WTC11 (cell line): ENCODE results near the gene LTA4H. TPM values are rescaled to one million over a fixed set of nuclear protein-coding genes. Genes with fewer than 3 reads are reported as not detected.
A peak's percentile ranks its signal among the peaks of the same experiment; 100 is the strongest.

Experiments used
- ATAC-seq: fragments of 200-7000 bp; cut with Tn5 transposase; 2 replicates; pipeline ENCODE4 v1.10.0; 2021; ENCODE audit warnings: mild to moderate bottlenecking, moderate library complexity
- CTCF ChIA-PET: fragments of 300-600 bp; sonication (Branson Sonifier 250); formaldehyde crosslinking; loops from one replicate; lab custom pipeline; 2021; ENCODE audit warnings: antibody characterized with exemption; lab: Charles Lee
- POLR2A ChIA-PET: fragments of 350-600 bp; sonication (Branson Sonifier 250); formaldehyde crosslinking; loops from one replicate; lab custom pipeline; 2021; ENCODE audit warnings: antibody characterized with exemption; lab: Charles Lee
- DNase-seq: peaks from one replicate; pipeline ENCODE4 v3.0.0; 2021; ENCODE audit warnings: low spot score
- H3K27ac Mint-ChIP-seq: 2 replicates; pipeline ENCODE4 v1.8.0; 2021; ENCODE audit warnings: mixed read lengths
- H3K27me3 Mint-ChIP-seq: 2 replicates; pipeline ENCODE4 v1.8.0; 2021; ENCODE audit warnings: low read depth, mild to moderate bottlenecking, moderate library complexity, mixed read lengths
- H3K36me3 Mint-ChIP-seq: 2 replicates; pipeline ENCODE4 v1.8.0; 2021; ENCODE audit warnings: mixed read lengths
- H3K4me1 Mint-ChIP-seq: 2 replicates; pipeline ENCODE4 v1.8.0; 2022; ENCODE audit warnings: mixed read lengths
- H3K4me3 Mint-ChIP-seq: 2 replicates; pipeline ENCODE4 v1.8.0; 2021; ENCODE audit warnings: mild to moderate bottlenecking, moderate library complexity, mixed read lengths
- H3K9me3 Mint-ChIP-seq: 2 replicates; pipeline ENCODE4 v1.8.0; 2021; ENCODE audit warnings: mixed read lengths
- CREM ChIP-seq: sonication (generic); formaldehyde crosslinking; IDR thresholded peaks from 2 replicates; pipeline ENCODE4 v1.8.1; 2022; ENCODE audit warnings: mild to moderate bottlenecking, missing genetic modification reagents, moderate library complexity
- ETV6 ChIP-seq: sonication (generic); formaldehyde crosslinking; IDR thresholded peaks from 2 replicates; pipeline ENCODE4 v1.8.1; 2022; ENCODE audit warnings: mild to moderate bottlenecking, missing genetic modification reagents
- JUN ChIP-seq: sonication (generic); formaldehyde crosslinking; IDR thresholded peaks from 2 replicates; pipeline ENCODE4 v1.8.0; 2023; ENCODE audit warnings: mild to moderate bottlenecking, missing genetic modification reagents
- NR2C2 ChIP-seq: sonication (generic); formaldehyde crosslinking; IDR thresholded peaks from 2 replicates; pipeline ENCODE4 v1.8.0; 2022; ENCODE audit warnings: mild to moderate bottlenecking, missing genetic modification reagents
- SMAD3 ChIP-seq: sonication (generic); formaldehyde crosslinking; IDR thresholded peaks from 2 replicates; pipeline ENCODE4 v1.8.0; 2022; ENCODE audit warnings: missing genetic modification reagents, mild to moderate bottlenecking, borderline replicate concordance
- ZNF138 ChIP-seq: sonication (generic); formaldehyde crosslinking; conservative IDR thresholded peaks from 2 replicates; pipeline ENCODE4 v1.8.1; 2022; ENCODE audit warnings: mild to moderate bottlenecking, moderate library complexity, missing genetic modification reagents
- total RNA-seq: library from RNA; stranded (reverse); gene quantifications from 3 replicates; pipeline ENCODE4 v1.2.3, GENCODE V29; 2021
- TF ChIP-seq, protein P1 (sequence below): fragments of 200-600 bp; IDR thresholded peaks from 2 replicates; pipeline ENCODE4 v1.8.0; 2022; ENCODE audit warnings: antibody characterized with exemption
- TF ChIP-seq, protein P2 (sequence below): fragments of 250-450 bp; sonication (Bioruptor Pico); IDR thresholded peaks from 2 replicates; pipeline ENCODE4 v2.1.2; 2022; ENCODE audit warnings: mild to moderate bottlenecking, moderate library complexity
- TF ChIP-seq, protein P3 (sequence below): sonication (generic); formaldehyde crosslinking; IDR thresholded peaks from 2 replicates; pipeline ENCODE4 v1.8.0; 2023; ENCODE audit warnings: missing genetic modification reagents, mild to moderate bottlenecking, borderline replicate concordance
- TF ChIP-seq, protein P4 (sequence below): fragments of 250-450 bp; sonication (Bioruptor Pico); IDR thresholded peaks from 2 replicates; pipeline ENCODE4 v1.9.0; 2021; ENCODE audit warnings: moderate library complexity, mild to moderate bottlenecking, inconsistent platforms, borderline replicate concordance
- TF ChIP-seq, protein P5 (sequence below): fragments of 250-450 bp; sonication (Bioruptor Pico); IDR thresholded peaks from 2 replicates; pipeline ENCODE4 v1.9.0; 2021; ENCODE audit warnings: mild to moderate bottlenecking, borderline replicate concordance
- TF ChIP-seq, protein P6 (sequence below): sonication (generic); formaldehyde crosslinking; IDR thresholded peaks from 2 replicates; pipeline ENCODE4 v1.8.1; 2023; ENCODE audit warnings: mild to moderate bottlenecking, missing genetic modification reagents, moderate library complexity

Gene LTA4H
- total RNA-seq, 1 experiment from 2014 or later, result 134 TPM

DNA sequence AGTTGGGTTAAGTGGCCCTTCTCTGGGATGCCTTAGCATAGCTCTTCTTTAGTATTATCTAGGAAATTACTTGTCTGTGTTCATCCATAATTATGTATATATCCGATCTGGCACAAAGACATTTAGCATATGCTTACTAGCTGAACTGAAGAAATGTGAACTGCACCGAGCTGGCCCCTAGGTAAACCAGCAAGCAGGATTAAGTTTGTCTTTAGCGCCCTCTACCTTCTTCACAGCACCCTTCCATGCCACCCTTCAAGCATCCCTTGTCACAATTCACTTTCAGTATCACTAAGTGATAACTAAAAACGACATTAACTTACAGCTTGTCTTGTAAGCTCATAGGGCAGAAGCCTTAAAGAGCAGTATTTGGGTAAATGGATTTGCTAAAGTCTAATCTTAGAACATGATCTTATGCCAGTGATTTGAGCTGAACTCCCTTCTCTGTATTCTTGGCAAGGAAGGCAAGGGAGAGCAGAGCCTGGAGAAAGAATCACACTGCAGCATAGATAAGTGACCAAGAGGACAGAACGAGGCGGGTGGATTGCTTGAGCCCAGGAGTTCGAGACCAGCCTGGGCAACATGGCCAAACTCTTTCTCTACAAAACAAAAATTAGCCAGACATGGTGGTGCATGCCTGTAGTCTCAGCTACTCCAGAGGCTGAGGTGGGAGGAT lies 36.6 kb downstream of the LTA4H start:
- Mint-ChIP-seq H3K27me3 (no peaks in the 10 kb centered on the region), H3K4me1 (peaks cover 6% of the 10 kb centered on the region), H3K36me3 (peaks cover 19% of the 10 kb centered on the region), H3K27ac (peak overlapping the region; percentile 25; the same call in 1 of the 2 replicates), H3K9me3 (no peaks in the 10 kb centered on the region), H3K4me3 (no peak overlapping the region)
- peak; percentile 97 for ATAC-seq
- CTCF ChIA-PET, result interaction anchor here (0.6 to 4.3 kb wide), 35 partner anchors 10 to 800 kb away, joined by 3 to 66 read pairs (median 5); partner anchors contain the start of genes AMDHD1, CCDC38 and LTA4H
- TF ChIP-seq, protein P1, sequence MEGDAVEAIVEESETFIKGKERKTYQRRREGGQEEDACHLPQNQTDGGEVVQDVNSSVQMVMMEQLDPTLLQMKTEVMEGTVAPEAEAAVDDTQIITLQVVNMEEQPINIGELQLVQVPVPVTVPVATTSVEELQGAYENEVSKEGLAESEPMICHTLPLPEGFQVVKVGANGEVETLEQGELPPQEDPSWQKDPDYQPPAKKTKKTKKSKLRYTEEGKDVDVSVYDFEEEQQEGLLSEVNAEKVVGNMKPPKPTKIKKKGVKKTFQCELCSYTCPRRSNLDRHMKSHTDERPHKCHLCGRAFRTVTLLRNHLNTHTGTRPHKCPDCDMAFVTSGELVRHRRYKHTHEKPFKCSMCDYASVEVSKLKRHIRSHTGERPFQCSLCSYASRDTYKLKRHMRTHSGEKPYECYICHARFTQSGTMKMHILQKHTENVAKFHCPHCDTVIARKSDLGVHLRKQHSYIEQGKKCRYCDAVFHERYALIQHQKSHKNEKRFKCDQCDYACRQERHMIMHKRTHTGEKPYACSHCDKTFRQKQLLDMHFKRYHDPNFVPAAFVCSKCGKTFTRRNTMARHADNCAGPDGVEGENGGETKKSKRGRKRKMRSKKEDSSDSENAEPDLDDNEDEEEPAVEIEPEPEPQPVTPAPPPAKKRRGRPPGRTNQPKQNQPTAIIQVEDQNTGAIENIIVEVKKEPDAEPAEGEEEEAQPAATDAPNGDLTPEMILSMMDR, result peak; percentile 50; the same call in 1 of the 2 replicates
- TF ChIP-seq, protein P2, sequence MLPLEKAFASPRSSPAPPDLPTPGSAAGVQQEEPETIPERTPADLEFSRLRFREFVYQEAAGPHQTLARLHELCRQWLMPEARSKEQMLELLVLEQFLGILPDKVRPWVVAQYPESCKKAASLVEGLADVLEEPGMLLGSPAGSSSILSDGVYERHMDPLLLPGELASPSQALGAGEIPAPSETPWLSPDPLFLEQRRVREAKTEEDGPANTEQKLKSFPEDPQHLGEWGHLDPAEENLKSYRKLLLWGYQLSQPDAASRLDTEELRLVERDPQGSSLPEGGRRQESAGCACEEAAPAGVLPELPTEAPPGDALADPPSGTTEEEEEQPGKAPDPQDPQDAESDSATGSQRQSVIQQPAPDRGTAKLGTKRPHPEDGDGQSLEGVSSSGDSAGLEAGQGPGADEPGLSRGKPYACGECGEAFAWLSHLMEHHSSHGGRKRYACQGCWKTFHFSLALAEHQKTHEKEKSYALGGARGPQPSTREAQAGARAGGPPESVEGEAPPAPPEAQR (CRISPR knock-in tag), result no peak
- TF ChIP-seq, protein P3, sequence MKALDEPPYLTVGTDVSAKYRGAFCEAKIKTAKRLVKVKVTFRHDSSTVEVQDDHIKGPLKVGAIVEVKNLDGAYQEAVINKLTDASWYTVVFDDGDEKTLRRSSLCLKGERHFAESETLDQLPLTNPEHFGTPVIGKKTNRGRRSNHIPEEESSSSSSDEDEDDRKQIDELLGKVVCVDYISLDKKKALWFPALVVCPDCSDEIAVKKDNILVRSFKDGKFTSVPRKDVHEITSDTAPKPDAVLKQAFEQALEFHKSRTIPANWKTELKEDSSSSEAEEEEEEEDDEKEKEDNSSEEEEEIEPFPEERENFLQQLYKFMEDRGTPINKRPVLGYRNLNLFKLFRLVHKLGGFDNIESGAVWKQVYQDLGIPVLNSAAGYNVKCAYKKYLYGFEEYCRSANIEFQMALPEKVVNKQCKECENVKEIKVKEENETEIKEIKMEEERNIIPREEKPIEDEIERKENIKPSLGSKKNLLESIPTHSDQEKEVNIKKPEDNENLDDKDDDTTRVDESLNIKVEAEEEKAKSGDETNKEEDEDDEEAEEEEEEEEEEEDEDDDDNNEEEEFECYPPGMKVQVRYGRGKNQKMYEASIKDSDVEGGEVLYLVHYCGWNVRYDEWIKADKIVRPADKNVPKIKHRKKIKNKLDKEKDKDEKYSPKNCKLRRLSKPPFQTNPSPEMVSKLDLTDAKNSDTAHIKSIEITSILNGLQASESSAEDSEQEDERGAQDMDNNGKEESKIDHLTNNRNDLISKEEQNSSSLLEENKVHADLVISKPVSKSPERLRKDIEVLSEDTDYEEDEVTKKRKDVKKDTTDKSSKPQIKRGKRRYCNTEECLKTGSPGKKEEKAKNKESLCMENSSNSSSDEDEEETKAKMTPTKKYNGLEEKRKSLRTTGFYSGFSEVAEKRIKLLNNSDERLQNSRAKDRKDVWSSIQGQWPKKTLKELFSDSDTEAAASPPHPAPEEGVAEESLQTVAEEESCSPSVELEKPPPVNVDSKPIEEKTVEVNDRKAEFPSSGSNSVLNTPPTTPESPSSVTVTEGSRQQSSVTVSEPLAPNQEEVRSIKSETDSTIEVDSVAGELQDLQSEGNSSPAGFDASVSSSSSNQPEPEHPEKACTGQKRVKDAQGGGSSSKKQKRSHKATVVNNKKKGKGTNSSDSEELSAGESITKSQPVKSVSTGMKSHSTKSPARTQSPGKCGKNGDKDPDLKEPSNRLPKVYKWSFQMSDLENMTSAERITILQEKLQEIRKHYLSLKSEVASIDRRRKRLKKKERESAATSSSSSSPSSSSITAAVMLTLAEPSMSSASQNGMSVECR (CRISPR knock-in tag), result no peak
- POLR2A ChIA-PET, result interaction anchor here (0.5 to 1.0 kb wide), 4 partner anchors 28 to 384 kb away, joined by 3 to 5 read pairs (median 4); partner anchors contain the start of gene LTA4H
- peak; percentile 32 for DNase-seq

DNA sequence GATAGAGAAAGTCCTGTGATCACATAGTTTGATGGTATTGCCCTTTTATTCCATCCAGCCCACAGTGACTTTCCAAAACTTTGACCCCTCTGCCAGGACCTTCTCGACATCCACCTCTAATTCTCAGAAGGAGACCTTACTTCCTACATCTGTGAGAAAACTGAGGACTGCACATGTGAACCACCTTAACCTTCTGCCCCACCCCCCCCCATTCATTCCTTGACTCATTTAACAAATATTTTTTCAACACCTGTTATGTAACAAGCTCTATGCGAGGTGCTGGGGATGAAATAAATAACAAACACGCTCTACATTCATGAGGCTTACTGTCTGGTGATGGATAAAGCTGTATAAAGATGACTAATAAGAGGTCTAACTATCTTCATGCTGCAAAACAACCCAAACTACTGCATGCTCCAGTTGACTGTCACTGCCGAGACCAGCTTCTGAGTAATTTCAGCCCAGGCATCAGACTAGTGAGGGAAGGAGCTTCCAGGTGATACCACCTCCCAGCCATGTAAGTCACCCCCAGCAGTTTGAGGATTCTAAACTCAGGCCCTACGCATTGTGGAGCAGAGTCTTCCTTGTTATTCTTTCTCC lies 37.4 kb downstream of the LTA4H start:
- ChIA-PET POLR2A (interaction anchor here (0.9 to 1.0 kb wide), 2 partner anchors 27 to 38 kb away, joined by 3 to 5 read pairs; partner anchors contain the start of gene LTA4H), CTCF (interaction anchor here (0.6 to 4.3 kb wide), 33 partner anchors 9 to 518 kb away, joined by 3 to 66 read pairs (median 5); partner anchors contain the start of genes AMDHD1, CCDC38 and LTA4H)
- H3K36me3 Mint-ChIP-seq, result peaks cover 14% of the 10 kb centered on the region
- peak overlapping the region; percentile 25; the same call in 1 of the 2 replicates for H3K27ac Mint-ChIP-seq
- no peak for DNase-seq
- peaks cover 6% of the 10 kb centered on the region for H3K4me1 Mint-ChIP-seq
- no peak overlapping the region for H3K4me3 Mint-ChIP-seq
- H3K9me3 Mint-ChIP-seq, result no peaks in the 10 kb centered on the region
- peak; percentile 25 for ATAC-seq
- H3K27me3 Mint-ChIP-seq, result no peaks in the 10 kb centered on the region; the same call in 1 of the 2 replicates
- TF ChIP-seq ETV6 (CRISPR knock-in tag) (no peak), NR2C2 (CRISPR knock-in tag) (no peak), JUN (CRISPR knock-in tag) (no peak), ZNF138 (CRISPR knock-in tag) (no peak), CREM (CRISPR knock-in tag) (no peak), SMAD3 (CRISPR knock-in tag) (no peak)
- TF ChIP-seq, protein P4, sequence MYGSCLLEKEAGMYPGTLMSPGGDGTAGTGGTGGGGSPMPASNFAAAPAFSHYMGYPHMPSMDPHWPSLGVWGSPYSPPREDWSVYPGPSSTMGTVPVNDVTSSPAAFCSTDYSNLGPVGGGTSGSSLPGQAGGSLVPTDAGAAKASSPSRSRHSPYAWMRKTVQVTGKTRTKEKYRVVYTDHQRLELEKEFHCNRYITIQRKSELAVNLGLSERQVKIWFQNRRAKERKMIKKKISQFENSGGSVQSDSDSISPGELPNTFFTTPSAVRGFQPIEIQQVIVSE (CRISPR knock-in tag), result no peak
- TF ChIP-seq, protein P5, sequence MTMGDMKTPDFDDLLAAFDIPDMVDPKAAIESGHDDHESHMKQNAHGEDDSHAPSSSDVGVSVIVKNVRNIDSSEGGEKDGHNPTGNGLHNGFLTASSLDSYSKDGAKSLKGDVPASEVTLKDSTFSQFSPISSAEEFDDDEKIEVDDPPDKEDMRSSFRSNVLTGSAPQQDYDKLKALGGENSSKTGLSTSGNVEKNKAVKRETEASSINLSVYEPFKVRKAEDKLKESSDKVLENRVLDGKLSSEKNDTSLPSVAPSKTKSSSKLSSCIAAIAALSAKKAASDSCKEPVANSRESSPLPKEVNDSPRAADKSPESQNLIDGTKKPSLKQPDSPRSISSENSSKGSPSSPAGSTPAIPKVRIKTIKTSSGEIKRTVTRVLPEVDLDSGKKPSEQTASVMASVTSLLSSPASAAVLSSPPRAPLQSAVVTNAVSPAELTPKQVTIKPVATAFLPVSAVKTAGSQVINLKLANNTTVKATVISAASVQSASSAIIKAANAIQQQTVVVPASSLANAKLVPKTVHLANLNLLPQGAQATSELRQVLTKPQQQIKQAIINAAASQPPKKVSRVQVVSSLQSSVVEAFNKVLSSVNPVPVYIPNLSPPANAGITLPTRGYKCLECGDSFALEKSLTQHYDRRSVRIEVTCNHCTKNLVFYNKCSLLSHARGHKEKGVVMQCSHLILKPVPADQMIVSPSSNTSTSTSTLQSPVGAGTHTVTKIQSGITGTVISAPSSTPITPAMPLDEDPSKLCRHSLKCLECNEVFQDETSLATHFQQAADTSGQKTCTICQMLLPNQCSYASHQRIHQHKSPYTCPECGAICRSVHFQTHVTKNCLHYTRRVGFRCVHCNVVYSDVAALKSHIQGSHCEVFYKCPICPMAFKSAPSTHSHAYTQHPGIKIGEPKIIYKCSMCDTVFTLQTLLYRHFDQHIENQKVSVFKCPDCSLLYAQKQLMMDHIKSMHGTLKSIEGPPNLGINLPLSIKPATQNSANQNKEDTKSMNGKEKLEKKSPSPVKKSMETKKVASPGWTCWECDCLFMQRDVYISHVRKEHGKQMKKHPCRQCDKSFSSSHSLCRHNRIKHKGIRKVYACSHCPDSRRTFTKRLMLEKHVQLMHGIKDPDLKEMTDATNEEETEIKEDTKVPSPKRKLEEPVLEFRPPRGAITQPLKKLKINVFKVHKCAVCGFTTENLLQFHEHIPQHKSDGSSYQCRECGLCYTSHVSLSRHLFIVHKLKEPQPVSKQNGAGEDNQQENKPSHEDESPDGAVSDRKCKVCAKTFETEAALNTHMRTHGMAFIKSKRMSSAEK (CRISPR knock-in tag), result no peak
- TF ChIP-seq, protein P6, sequence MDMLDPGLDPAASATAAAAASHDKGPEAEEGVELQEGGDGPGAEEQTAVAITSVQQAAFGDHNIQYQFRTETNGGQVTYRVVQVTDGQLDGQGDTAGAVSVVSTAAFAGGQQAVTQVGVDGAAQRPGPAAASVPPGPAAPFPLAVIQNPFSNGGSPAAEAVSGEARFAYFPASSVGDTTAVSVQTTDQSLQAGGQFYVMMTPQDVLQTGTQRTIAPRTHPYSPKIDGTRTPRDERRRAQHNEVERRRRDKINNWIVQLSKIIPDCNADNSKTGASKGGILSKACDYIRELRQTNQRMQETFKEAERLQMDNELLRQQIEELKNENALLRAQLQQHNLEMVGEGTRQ (CRISPR knock-in tag), result no peak
- TF ChIP-seq, protein P3 (CRISPR knock-in tag), result no peak
